ENCODE measurements around the gene OPA3.
A peak's percentile ranks its signal among the peaks of the same experiment; 100 is the strongest.
"Not testable (repeated sequence)": the region's sequence is repeated elsewhere in the genome, so short reads cannot be mapped to it uniquely, and the experiment has no call there.

OPA3 gene

DNA sequence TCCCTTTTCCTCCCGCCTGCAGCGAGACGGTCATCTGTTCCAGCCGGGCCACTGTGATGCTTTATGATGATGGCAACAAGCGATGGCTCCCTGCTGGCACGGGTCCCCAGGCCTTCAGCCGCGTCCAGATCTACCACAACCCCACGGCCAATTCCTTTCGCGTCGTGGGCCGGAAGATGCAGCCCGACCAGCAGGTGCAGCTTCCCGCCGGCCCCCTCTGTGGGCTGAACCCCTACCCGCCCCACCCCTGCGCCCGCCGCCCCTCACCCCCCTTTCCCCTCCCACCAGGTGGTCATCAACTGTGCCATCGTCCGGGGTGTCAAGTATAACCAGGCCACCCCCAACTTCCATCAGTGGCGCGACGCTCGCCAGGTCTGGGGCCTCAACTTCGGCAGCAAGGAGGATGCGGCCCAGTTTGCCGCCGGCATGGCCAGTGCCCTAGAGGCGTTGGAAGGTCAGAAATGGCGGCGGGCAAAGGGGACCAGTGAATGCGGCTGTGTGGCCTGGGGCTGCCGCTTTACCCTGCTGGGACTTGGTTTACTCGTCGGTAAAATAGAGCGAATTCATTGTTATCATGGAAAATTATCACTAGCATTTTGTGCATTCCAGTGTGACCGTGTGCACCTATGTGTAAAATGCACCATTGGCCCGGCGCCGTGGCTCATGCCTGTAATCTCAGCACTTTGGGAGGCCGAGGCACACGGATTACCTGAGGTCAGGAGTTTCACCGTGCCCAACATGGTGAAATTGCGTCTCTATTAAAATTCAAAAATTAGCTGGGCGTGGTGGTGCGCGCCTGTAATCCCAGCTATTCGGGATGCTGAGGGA is 66.7 kb downstream of the OPA3 start:
- DNase-seq = no peak

DNA sequence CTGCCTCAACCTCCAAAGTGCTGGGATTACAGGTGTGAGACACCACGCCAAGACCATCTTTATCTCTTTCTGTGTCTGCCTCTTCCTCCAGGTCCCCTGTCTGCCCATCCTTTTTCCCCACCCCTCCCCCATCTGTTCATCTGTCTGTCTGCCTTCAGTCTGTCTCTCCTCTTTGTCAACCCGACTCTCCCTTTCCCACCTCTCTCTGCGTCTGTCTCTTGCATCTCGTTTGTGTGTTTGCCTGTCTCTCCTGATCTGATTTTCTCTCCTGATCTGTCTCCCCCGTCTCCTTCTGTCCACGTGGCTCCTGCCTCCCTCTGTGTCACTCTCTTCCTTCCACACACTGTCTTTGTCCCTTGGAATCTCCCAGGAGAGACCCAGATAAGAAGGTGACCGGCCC is 67.4 kb downstream of the OPA3 start:
- DNase-seq = no peak

DNA sequence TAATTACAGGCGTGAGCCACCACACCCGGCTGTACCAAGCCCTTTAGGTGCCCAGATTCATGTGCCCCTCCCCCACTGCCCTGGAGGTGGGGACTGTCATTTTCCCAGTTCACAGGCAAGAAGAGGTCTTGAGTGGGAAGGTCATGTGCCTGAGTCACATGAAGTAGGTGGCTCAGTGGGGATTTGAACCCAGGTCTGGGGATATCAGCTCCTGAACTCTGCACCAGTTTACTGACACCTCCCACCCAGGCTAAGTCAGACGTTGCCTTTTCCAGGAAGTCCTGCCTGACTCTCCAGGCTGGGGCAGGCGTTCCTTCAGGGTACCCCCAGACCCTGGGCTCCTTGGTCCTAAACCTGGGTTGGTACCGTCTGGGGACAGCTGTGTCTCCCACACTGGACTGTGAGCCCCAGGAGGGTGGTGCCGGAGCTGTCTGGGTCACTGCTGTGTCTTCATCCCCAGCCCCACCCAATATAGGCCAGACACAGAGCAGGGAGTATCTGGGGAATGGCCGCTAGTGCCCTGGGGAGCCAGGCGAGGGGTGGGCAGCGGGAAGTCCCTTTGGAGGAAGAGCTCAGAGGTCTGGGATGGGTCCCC is 68.7 kb downstream of the OPA3 start:
- no peak for DNase-seq

DNA sequence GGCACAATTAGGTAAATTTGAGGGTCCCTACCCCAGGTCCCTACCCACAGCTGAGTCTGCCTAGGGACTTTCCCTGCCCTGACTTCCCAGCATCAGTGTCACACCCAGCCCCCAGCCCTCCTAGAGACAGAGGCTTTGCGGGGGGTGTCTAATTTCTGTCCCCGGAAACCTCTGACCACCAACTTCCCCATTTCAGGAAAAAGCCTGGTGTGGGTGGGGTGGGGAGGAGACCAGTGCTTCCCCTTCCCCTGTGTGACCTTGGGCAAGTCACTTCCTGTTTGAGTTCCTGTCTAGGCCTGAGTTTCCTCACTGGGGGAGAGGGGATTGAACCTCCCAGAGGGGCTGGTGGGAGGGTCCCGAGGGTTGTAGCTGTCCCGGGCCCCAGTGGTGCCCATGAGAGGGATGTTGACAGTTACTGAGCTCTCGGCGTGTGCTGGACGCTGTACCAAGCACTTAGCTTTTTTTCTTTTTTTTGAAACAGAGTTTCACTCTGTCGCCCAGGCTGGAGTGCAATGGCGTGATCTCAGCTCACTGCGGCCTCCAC is 69.4 kb downstream of the OPA3 start:
- no peak for DNase-seq

DNA sequence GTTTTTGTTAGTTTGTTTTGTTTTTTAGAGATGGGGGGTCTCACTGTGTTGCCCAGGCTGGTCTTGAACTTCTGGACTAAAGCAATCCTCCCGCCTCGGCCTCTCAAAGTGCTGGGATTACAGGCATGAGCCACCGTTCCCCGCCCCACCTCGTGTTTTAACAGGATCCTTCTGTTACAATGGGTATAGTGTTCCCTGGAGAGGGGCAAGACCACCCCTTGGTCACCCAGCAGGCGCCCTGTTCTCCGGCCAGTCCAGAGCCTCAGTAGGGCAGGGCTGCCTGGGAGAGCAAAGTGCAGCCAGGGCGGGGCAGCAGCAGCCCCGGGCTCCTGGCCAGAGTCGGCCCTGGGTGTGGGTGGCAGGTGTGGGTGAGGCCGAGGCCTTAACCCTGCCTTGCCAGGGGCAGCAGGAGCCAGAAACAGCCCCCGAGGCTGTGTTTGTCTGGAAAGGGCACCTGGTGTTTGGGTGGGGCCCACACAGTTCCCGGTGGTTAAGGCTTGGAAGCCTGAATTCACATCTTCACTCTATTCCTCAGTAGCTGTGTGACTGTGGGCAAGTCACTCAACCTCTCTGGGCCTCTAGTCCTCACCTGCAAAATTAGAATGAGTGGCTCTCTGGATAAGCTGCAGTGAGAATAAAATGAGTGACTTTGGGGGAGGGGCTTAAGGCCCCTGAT is 70.1 kb downstream of the OPA3 start:
- DNase-seq = no peak

DNA sequence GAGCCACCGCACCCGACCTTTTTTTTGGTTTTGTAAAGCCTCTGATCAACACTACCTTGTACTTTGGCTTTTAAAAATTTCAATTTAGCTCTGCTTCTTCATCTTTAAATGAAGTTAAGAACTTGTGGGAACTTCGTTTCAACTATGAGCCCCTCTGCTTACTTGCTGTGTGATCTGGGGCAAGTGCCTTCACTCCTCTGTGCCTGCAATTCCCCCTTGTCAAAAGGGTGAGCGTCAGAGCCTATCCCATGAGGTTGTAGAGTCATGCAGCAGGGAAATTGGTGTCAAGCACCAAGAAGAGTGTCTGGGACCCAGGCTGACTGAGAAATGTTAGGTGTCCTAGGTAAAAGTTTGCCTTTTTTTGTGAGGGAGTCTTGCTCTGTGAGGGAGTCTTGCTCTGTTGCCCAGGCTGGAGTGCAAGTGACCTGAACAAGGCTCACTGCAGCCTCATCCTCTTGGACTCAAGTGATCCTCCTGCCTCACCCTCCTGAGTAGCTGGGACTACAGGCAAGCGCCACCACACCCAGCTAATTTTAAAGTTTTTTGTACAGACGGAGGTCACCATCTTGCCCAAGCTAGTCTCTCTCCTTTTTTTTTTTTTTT is 71.6 kb downstream of the OPA3 start:
- DNase-seq = no peak

DNA sequence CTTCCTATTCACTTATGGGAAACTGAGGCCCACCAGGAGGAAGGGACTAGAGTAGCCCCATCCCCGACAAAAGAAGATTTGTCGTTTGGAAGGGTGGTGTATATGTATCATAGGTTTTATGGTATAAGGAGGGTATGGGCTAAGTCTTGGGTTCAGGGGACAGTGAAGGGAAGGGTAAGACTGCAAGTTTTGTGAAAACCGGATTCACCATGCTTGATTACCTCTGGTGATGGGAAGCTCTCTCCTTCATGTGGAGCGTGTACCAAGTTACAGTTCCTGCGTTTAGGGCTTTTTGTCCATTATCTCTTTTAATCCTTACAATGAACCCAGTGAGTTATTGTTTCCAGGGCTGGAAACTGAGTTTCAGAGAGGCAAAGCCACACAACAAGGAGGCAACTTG is 73.5 kb downstream of the OPA3 start:
- DNase-seq = no peak

DNA sequence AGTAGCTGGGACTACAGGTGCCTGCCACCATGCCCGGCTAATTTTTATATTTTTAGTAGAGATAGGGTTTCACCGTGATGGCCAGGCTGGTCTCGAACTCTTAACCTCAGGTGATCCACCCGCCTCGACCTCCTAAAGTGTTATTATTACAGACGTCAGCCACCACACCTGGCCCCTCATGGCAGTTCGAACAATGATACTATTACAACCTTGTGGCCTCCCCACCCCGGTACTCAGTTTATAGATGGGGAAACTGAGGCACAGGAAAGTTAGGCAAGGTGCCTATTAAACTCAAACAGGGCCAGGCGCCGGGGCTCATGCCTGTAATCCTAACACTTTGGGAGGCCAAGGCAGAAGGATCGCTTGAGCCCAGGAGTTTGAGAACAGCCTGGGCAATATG is 74.2 kb downstream of the OPA3 start:
- DNase-seq = not testable (repeated sequence)

DNA sequence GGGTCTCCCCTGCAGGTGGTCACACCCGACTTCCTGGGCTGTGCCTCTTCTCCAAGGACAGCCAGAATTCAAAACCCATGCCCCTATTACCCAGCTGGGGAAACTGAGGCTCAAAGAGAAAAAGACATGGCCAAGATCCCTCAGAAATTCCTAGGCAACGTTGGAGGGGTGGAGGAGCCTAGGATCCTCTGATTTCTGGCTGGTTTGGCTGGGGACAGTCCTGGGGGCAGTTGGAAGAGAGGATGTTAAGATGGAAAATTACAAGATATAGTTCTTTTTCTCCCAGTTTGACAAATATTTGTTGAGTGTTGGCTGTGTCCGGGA is 74.9 kb downstream of the OPA3 start:
- DNase-seq = no peak

DNA sequence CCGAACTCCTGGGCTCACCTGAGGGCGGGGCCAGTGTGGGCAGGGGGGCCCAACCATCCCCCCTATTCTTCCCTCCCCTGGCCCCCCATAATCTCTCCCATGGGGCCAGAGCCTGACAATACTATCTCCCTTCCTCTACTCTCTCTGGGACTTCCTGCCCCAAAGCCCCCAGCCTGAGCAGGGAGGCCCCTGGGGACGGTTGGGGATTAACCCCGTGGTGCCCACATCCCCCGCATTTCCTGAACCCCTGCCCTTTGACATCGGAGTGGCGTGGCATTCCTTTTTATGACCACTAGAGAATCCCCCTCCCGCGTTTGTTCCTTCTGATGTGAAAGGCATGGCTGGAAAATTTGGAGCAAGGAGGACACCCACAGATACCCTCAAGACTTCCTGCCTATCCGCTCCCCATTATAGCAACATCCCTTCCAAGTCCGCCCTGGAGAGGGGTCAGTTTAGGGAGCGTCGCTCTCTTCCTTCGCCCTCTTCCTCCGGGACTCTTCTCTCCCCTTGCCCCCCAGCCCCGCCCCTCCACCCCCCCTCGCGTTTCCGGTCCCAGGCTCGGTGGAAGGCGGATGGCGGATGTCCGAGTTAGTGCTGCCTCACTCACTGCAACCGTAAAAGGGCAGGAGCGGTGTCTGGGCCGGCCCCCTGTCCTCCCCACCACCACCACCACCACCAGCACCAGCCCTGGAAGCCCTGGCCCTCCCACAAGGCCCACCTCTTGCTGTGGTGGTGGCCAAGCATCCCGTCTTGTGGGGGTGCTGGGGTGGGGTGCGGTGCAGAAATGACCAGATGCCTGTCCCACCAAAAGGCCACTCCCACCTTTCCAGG is 75.5 kb downstream of the OPA3 start:
- DNase-seq = no peak

DNA sequence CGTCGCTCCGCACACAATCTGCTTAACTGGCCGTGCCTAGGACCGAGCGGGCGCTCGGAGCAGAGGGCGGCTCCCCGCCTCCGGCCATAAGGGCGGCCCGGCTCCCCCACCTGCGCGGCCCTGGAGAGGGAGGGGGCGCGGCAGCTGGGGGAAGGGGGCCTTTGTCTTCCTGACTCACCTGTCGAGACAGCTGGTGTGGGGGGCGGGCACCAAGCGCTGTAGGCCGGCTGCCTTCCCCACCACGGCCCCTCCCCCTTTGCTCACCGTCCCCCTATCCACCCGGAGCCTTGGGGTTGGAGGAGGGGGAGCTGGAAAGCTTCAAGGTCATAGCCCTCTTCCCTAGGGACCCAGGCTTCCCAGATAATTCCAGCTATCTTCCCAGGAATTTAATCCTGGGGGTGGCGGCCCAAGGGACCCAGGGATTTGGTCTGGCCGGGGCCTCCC is 76.2 kb downstream of the OPA3 start:
- DNase-seq = no peak

DNA sequence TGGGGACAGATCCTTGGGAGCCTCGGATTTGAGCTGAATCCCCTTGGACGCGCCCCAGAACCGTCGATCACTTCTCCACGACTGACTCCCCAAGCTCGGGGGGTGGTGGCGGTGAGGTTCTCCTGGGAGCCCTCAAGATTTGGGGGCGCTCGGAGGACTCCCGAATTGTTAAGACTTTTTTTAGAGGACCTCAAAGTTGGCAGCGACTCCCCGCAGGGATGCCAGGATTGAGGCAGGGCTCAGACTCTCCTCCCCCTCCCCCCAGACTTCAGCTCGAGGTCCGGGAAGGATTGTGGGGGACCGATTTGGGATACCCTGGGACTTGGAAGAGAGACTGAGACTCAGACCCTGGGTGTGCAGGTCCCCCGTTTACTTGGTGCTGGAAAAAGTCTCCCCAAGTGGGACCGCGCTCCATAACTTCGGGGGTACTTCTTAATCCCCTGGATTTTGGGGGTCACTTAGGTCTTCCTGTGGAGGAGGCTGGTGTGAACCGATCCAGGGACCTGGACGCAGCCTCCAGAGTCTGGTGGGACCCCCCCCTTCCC is 76.7 kb downstream of the OPA3 start:
- DNase-seq = no peak

DNA sequence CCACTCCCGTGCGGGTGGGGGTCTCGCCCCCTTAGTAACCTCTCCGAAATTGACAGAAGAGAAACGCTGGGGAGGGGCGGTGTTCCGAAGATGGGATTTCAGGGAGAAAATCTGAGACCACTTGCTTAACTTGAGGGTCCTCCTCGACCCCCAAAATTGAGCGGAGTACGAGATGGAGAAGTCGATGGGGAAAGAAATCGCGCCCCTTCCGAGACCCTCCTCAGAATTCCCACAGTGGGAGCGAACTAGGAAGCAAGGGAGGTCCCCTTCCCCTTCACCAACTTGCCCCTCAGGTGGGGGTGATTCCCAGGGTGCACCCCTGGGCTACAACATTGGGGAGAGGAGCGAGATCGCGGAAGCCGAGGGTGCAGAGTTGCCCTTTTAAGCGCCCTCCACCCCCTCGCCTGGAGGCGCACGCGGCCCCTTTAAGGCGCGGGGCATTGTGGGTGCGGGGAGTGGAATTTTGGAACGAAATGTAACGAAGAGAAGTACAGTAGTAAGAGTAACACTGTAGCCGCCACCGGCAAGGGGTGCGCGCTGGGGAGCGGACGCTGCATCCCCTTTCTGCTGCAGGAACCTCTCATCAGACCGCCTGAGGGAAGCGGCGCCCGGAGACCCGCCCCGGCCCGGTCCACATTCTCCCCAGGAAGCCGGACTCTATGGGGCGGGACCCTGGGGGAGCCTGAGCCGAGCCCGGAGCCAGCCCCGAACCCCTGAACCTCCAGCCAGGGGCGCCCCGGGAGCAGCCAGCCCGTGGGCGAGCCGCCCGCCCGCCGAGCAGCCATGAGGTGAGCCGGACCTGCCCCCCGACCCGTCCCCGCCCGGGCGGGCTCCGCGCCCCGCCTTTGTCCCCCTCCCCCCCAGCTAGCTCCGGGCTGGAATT is 77.4 kb downstream of the OPA3 start, which contains the start of gene VASP:
TSS of gene VASP (plus strand) at position 491 of the 883 bp plus-strand sequence. CDS start at position 784, 293 bp downstream.
- peak; percentile 22 for DNase-seq

DNA sequence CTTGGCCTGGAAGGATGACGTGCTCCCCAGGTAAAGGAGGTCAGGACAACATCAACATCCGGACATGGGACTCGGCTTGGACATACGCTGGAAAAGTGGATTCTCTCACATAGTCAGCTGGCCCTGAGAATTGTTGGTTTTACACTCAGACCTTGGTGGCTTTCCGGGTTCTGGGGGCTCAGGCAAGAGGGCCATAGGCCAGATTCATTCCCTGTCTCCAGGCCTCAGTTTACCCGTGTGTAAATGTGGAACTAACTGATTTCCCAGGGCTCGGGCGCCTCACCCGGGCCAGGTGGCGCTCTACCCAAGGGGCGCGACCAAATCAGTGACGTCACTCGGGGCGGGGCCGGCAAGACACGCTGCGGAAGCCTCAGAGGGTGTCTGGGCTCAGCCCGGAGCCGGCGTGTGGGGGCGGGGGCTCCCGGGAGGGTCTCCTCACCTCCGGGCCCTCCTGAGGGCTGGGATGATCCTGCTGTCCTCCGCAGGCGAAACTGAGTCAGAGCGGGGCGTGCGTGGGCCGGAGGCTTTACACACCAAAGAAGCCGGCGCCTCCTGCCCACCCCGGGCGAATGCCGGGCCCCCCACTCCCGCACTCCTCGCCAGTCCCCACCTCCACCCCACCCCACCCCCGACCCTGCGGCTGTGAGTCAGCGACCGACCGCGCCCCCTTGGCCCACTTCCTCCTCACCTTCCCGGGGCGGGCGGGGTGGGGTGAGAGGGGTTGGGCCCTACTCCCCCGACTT is 78.2 kb downstream of the OPA3 start:
- peak; percentile 73 for DNase-seq

DNA sequence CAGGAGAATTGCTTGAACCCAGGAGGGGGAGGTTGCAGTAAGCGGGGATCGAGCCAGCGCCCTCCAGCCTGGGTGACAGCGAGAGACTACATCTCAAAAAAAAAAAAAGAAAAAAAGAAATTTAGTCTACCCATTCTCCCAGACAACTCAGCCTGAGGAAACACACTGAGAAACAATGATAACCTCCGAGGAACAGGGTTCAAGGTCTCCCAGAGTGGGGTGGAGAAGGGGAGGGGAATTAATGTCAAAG is 78.7 kb downstream of the OPA3 start:
- DNase-seq = no peak

DNA sequence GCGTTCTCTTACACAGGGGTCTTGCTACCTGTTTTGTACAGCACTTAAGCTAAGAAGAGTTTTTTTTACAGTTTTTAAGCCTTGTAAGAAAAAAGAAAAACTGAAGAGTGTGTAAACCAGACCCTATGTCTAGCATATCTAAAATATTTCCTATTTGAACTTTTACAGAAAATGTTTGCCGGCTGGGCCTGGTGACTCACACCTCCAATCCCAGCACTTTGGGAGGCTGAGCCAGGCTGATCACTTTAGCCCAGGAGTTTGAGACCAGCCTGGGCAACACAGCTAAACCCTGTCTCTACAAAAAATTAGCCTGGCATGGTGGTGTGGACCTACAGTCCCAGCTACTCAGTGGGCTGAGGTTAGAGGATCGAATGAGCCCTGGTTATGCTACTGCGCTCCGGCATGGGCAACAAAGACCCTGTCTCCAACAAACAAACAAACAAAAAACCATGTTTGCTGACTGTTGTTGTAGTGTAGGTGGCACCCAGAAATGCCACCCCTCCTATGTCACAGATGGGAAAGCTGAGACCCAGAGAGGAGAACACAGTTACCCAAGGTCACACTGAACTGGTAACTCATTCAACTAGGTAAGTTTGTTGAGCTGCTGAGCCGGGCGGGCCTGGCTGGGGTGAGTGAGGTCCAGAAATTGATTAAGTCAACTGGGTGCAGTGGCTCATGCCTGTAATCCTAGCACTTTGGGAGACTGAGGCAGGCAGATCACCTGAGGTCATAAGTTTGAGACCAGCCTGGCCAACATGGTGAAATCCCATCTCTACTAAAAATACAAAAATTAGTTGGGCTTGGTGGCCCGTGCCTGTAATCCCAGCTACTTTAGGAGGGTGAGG is 79.2 kb downstream of the OPA3 start:
- DNase-seq = no peak

DNA sequence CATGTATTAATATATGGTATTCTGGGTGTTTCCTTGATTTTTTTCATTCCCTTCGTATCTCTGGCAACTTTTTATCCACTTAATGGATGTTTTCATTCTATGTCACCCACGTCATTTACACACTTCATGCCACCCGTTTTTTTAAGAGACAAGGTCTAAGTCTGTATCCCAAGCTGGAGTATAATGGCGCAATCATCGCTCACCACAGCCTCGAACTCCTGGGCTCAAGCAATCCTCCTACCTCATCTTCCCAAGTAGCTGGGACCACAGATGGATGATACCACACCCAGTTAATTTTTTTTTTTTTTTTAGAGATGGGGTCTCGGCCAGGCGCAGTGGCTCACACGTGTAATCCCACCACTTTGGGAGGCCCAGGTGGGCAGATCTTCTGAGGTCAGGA is 80.7 kb downstream of the OPA3 start:
- DNase-seq = no peak

DNA sequence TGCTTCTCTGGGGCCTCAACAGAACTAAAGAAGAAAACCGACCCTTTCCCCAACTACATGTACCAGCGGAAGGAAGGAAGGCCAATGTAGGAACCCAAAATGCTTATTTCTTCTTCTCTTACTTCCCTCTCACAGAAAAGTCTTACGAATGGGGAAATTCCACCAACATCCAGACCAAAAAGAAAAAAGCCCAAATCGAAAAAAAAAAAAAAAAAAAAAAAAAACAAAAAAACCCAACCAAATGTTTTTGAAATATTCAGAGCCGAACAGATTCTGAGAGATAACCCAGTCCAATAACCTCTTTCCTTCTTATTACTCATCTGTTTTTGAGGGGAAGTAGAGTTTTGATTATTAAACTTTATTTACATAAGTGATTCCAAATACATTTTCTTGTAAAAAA is 82.5 kb downstream of the OPA3 start:
- no peak for DNase-seq

DNA sequence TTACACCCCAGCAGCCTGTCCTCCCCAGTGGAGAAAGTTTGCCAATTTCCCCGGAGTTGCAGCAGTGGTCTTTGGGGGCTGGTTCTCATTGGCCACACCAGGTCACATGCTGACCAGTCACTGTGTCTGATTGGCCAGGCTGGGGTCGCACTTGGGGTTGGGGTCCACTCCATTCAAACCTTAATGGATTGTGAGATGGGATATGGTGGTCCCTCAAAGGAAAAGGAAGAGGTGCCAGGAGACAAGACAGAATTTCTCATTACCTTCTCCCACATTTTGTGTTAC is 82.9 kb downstream of the OPA3 start:
- no peak for DNase-seq

Data from DMS79 (cell line).